Spleen (tissue), 11 donors: ENCODE results near the gene ZNF718. TPM values are rescaled to one million over a fixed set of nuclear protein-coding genes. Genes with fewer than 3 reads are reported as not detected.

Experiments used
- DNase-seq: peaks from one replicate; pipeline ENCODE4 v3.0.0-alpha.2; 2020
- H3K27ac ChIP-seq, 8 donors: fragments of 200-600 bp; sonication (generic) in 7 of 8; 1 replicate in 4 of 8; 2 replicates in 4 of 8; pipeline versions ENCODE4 v1.5.0 to v1.8.0; 2016 to 2021; ENCODE audit warnings: inconsistent platforms in 4 of 8, mild to moderate bottlenecking in 4 of 8, moderate library complexity in 1 of 8
- H3K27me3 ChIP-seq, 7 donors: fragments of 200-600 bp; sonication (generic) in 6 of 7; replicated peaks in 1 of 7; 1 replicate in 4 of 7; 2 replicates in 3 of 7; pipeline versions ENCODE4 v1.5.0 to v1.8.0; 2016 to 2021; ENCODE audit warnings: inconsistent platforms in 3 of 7, mild to moderate bottlenecking in 1 of 7
- H3K36me3 ChIP-seq, 6 donors: fragments of 200-600 bp; sonication (generic) in 5 of 6; 1 replicate in 4 of 6; 2 replicates in 2 of 6; pipeline versions ENCODE4 v1.5.0 to v1.8.0; 2016 to 2021; ENCODE audit warnings: inconsistent platforms in 2 of 6
- H3K4me1 ChIP-seq, 6 donors: fragments of 200-600 bp; sonication (generic) in 5 of 6; 1 replicate in 3 of 6; 2 replicates in 3 of 6; pipeline versions ENCODE4 v1.5.0 to v1.8.0; 2016 to 2021; ENCODE audit warnings: inconsistent platforms in 3 of 6
- H3K4me3 ChIP-seq, 8 donors: fragments of 200-600 bp; sonication (generic) in 7 of 8; 1 replicate in 4 of 8; 2 replicates in 4 of 8; pipeline versions ENCODE4 v1.5.0 to v1.8.0; 2016 to 2021; ENCODE audit warnings: inconsistent platforms in 4 of 8, mild to moderate bottlenecking in 4 of 8, moderate library complexity in 2 of 8
- H3K9me3 ChIP-seq, 8 donors: fragments of 200-600 bp; sonication (generic) in 7 of 8; 1 replicate in 4 of 8; 2 replicates in 4 of 8; pipeline versions ENCODE4 v1.5.0 to v1.8.0; 2016 to 2021; ENCODE audit warnings: inconsistent platforms in 4 of 8
- CTCF ChIP-seq, 11 experiments: fragments of 200-600 bp in 7 of 11; fragments of 450-650 bp in 4 of 11; sonication (generic) in 4 of 11; IDR thresholded peaks in 8 of 11; conservative IDR thresholded peaks in 3 of 11; 1 replicate in 7 of 11; 2 replicates in 4 of 11; pipeline versions ENCODE4 v1.4.0 to v1.8.0; 2016 to 2021; ENCODE audit warnings: antibody characterized with exemption in 11 of 11, inconsistent platforms in 4 of 11, mild to moderate bottlenecking in 1 of 11
- POLR2A ChIP-seq, 3 donors: fragments of 450-650 bp; IDR thresholded peaks; one replicate each; pipeline ENCODE4 v1.5.1; 2017; ENCODE audit warnings: antibody characterized with exemption in 3 of 3, mild to moderate bottlenecking in 1 of 3
- POLR2AphosphoS5 ChIP-seq, 3 donors: sonication (generic); formaldehyde crosslinking; IDR thresholded peaks; one replicate each; pipeline ENCODE4 v1.5.1; 2017; ENCODE audit warnings: antibody characterized with exemption in 3 of 3
- WGBS, 5 donors: extraction: QIAGEN DNeasy Blood & Tissue Kit in 3 of 5; methylation state at CpG; one replicate each; pipeline versions ENCODE4 v1.1.5 to v1.1.7; 2013 to 2018; 5-methylcytosine and 5-hydroxymethylcytosine counted together
- intact Hi-C: fragments of 100-400 bp; cut with DNase I; formaldehyde crosslinking; loops from one replicate; pipeline ENCODE4 v1.15.0; 2023; ENCODE audit warnings: low total_unique reads
- polyA plus RNA-seq, 3 donors: library from polyadenylated mRNA; stranded (reverse); fragments of 200-250 nt; gene quantifications; one replicate each; pipeline ENCODE4 v1.2.1, GENCODE V29; 2013
- total RNA-seq, 7 donors: library from RNA; depleted of rRNA in 3 of 7; stranded (reverse); fragments of >200 nt in 3 of 7; fragmentation: NEBNext Ultra II Directional in 4 of 7; extraction: Animal tissue kit (Norgen Biotek cat#: 25700) in 4 of 7; gene quantifications; one replicate each; pipeline versions ENCODE4 v1.1.0 to v1.2.1, GENCODE V29; 2016 to 2021
- donor health status: healthy with polysubstance abuse.
- donor health status: DM: no; HTN: no; CAD: no; lungs with moderate emphysema.
- donor health status: DM: no; HTN: no; CAD: no.
- donor health status: Bipolar disorder and iron deficiency.
- donor health status: healthy.
- donor health status: DM: no; HTN: no; CAD: no.
- donor health status: DM: yes; HTN: yes; CAD: no.

The ZNF718 gene
- total and polyA plus RNA-seq, 10 donors, result 1.0 to 22.0 (median 10.8) TPM

- Histone ChIP-seq H3K9me3 (peaks cover 0 to 80% (median 50%) of the 10 kb centered on the region in 8 donors), H3K27me3 (peaks cover 0 to 20% (median 6%) of the 10 kb centered on the region in 7 donors), H3K4me1 (no peaks in the 10 kb centered on the region), H3K27ac (no peak overlapping the region), H3K36me3 (no peaks in the 10 kb centered on the region), H3K4me3 (no peak overlapping the region)
- intact Hi-C loops, result no loop called here
- DNase-seq, result no peak
- WGBS, 5 donors, result 89 to 93% (median 90%) methylated on average over 2 of the region's 2 CpGs
- no peak for TF ChIP-seq CTCF (IDR thresholded peaks at IDR 0.05 in 8 of 11, conservative IDR thresholded peaks at IDR 0.05 in 3 of 11)
- TF ChIP-seq POLR2AphosphoS5 (IDR thresholded peaks at IDR 0.05), result no peak
- TF ChIP-seq POLR2A (IDR thresholded peaks at IDR 0.05), result no peak
These were observed 10.6 kb upstream of the ZNF718 start for GRCh38 chr4:113732-114131.

- Histone ChIP-seq H3K4me3 (no peak overlapping the region), H3K4me1 (no peaks in the 10 kb centered on the region), H3K9me3 (peaks cover 0 to 80% (median 50%) of the 10 kb centered on the region in 8 donors), H3K27ac (no peak overlapping the region), H3K27me3 (peaks cover 0 to 16% (median 1%) of the 10 kb centered on the region in 7 donors), H3K36me3 (no peaks in the 10 kb centered on the region)
- no peak for TF ChIP-seq POLR2AphosphoS5 (IDR thresholded peaks at IDR 0.05)
- TF ChIP-seq POLR2A (IDR thresholded peaks at IDR 0.05), result no peak
- TF ChIP-seq CTCF (IDR thresholded peaks at IDR 0.05 in 8 of 11, conservative IDR thresholded peaks at IDR 0.05 in 3 of 11), result no peak
- no peak for DNase-seq
- intact Hi-C loops, result no loop called here
These were observed 10.2 kb upstream of the ZNF718 start for GRCh38 chr4:114149-114548.

- TF ChIP-seq CTCF (IDR thresholded peaks at IDR 0.05 in 8 of 11, conservative IDR thresholded peaks at IDR 0.05 in 3 of 11), result no peak
- TF ChIP-seq POLR2AphosphoS5 (IDR thresholded peaks at IDR 0.05), result no peak
- no peak for TF ChIP-seq POLR2A (IDR thresholded peaks at IDR 0.05)
- peaks cover 0 to 14% (median 2%) of the 10 kb centered on the region in 6 donors for H3K4me1 ChIP-seq
- no peaks in the 10 kb centered on the region for H3K36me3 ChIP-seq
- WGBS, 5 donors, result 80 to 95% (median 86%) methylated on average over 1 of the region's 1 CpG
- no peak for DNase-seq
- H3K27me3 ChIP-seq, result no peaks in the 10 kb centered on the region
- intact Hi-C loops, result no loop called here
- no peak overlapping the region for H3K4me3 ChIP-seq
- no peak overlapping the region for H3K27ac ChIP-seq
- peaks cover 0 to 84% (median 51%) of the 10 kb centered on the region in 8 donors for H3K9me3 ChIP-seq
These were observed 7.8 kb upstream of the ZNF718 start for GRCh38 chr4:116499-116898.

GRCh38 chr4:120616-121015, 3.7 kb upstream of the ZNF718 start:
- Histone ChIP-seq H3K36me3 (peaks cover 0 to 1% (median 0%) of the 10 kb centered on the region in 6 donors), H3K4me1 (peaks cover 2 to 36% (median 12%) of the 10 kb centered on the region in 6 donors), H3K4me3 (peak overlapping the region in 1 of 8 donors; percentile 20), H3K27me3 (no peaks in the 10 kb centered on the region), H3K9me3 (peaks cover 0 to 92% (median 66%) of the 10 kb centered on the region in 8 donors), H3K27ac (peak overlapping the region in 5 of 8 donors; percentile 30 to 59 (median 52))
- intact Hi-C loops, result no loop called here
- DNase-seq, result no peak
- 49 to 70% (median 62%) methylated on average over 5 of the region's 5 CpGs for WGBS, 5 donors
- TF ChIP-seq POLR2A (IDR thresholded peaks at IDR 0.05) (no peak), POLR2AphosphoS5 (IDR thresholded peaks at IDR 0.05) (no peak), CTCF (IDR thresholded peaks at IDR 0.05 in 8 of 11, conservative IDR thresholded peaks at IDR 0.05 in 3 of 11) (no peak)
